Natural killer cell (primary cell): ENCODE measurements around the gene EMSY. TPM values are rescaled to one million over a fixed set of nuclear protein-coding genes. Genes with fewer than 3 reads are reported as not detected.

ENCODE experiments used
- ATAC-seq, 3 donors: fragments of 150-1000 bp in 2 of 3; fragments of 200-7000 bp in 1 of 3; cut with Tn5 transposase; 1 replicate in 1 of 3; 2 replicates in 2 of 3; pipeline ENCODE4 v1.10.0; 2021; ENCODE audit warnings: mild to moderate bottlenecking in 2 of 3, moderate library complexity in 2 of 3
- DNase-seq, 2 donors: peaks; one replicate each; pipeline versions ENCODE4 v3.0.0 to v3.0.0-alpha.2; 2013 to 2021; ENCODE audit warnings: mixed read lengths in 1 of 2
- H3K27ac ChIP-seq: one replicate; pipeline ENCODE4 v1.5.1; 2013; ENCODE audit warnings: mild to moderate bottlenecking, low read length
- H3K27me3 ChIP-seq: one replicate; pipeline ENCODE4 v1.6.1; 2013; ENCODE audit warnings: low read length; ENCODE audit not compliant: control insufficient read depth, insufficient read depth
- H3K36me3 ChIP-seq: one replicate; pipeline ENCODE4 v1.6.1; 2013; ENCODE audit warnings: low read length; ENCODE audit not compliant: control insufficient read depth, insufficient read depth
- H3K4me1 ChIP-seq: one replicate; pipeline ENCODE4 v1.6.1; 2013; ENCODE audit warnings: low read length; ENCODE audit not compliant: control insufficient read depth, insufficient read depth
- H3K4me3 ChIP-seq: one replicate; pipeline ENCODE4 v1.5.1; 2013; ENCODE audit warnings: low read length
- H3K9me3 ChIP-seq: one replicate; pipeline ENCODE4 v1.6.1; 2013; ENCODE audit warnings: low read length; ENCODE audit not compliant: control insufficient read depth, insufficient read depth
- H3K27ac Mint-ChIP-seq, 2 donors: one replicate each; pipeline ENCODE4 v1.8.0; 2022; ENCODE audit warnings: mild to moderate bottlenecking in 2 of 2, mixed read lengths in 2 of 2, moderate library complexity in 1 of 2
- H3K27me3 Mint-ChIP-seq, 2 donors: one replicate each; pipeline ENCODE4 v1.8.0; 2022; ENCODE audit warnings: low read depth in 2 of 2, mixed read lengths in 2 of 2
- H3K36me3 Mint-ChIP-seq: one replicate; pipeline ENCODE4 v1.8.0; 2022; ENCODE audit warnings: mixed read lengths
- H3K4me1 Mint-ChIP-seq, 2 donors: one replicate each; pipeline ENCODE4 v1.8.0; 2022; ENCODE audit warnings: mixed read lengths in 2 of 2
- H3K4me3 Mint-ChIP-seq: one replicate; pipeline ENCODE4 v1.8.0; 2022; ENCODE audit warnings: mild to moderate bottlenecking, moderate library complexity, mixed read lengths
- H3K9me3 Mint-ChIP-seq, 2 donors: one replicate each; pipeline ENCODE4 v1.8.0; 2022; ENCODE audit warnings: mixed read lengths in 2 of 2
- CTCF ChIP-seq: fragments of 200-600 bp; IDR thresholded peaks from one replicate; pipeline ENCODE4 v1.8.0; 2022; ENCODE audit warnings: antibody characterized with exemption
- WGBS: methylation state at CpG from one replicate; pipeline ENCODE4 v1.1.7; 2013; ENCODE audit warnings: missing lambda C conversion rate; ENCODE audit not compliant: insufficient coverage; 5-methylcytosine and 5-hydroxymethylcytosine counted together
- intact Hi-C: fragments of 100-400 bp; cut with micrococcal nuclease; formaldehyde crosslinking; loops from one replicate; pipeline ENCODE4 v1.14.2; 2022
- total RNA-seq, 4 donors: library from RNA; stranded (reverse); fragments of 120-200 nt in 1 of 4; gene quantifications; one replicate each; pipeline versions ENCODE4 v1.2.3 to v1.2.4, GENCODE V29; 2013 to 2022

EMSY gene
- total RNA-seq, 3 donors from 2014 or later (not counting 1 experiment from before 2014, with no cell fraction given), result 36.0 to 43.8 (median 39.4) TPM

DNA sequence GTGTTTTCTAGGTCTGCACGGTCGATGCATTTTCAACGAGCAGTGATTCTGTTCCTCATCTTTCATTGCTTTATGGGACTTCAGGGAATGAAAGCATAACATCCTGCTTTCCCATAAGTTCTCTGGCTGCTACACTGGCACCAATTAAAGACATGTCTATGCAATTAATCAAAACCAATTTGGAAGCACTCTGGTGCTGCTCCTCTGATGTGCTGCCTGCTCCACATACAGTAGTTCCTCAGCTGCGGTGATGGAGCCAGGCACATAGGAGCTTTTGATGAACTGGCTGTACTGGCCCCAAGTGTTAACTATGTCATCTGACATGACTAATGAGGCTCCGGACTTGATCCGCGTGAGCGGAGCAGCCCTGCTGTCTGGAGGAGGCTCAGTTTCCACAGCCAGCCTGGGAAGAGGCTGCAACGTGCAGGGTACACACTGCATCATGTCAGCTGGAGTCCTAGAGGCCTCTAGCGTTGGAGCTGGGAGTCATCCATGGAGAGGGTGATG is 33.9 kb upstream of the EMSY start:
- no peak overlapping the region for H3K4me3 Mint-ChIP-seq
- H3K36me3 ChIP-seq, result no peaks in the 10 kb centered on the region
- intact Hi-C loops, result no loop called here
- no peaks in the 10 kb centered on the region for H3K4me1 Mint-ChIP-seq
- H3K27me3 ChIP-seq, result no peaks in the 10 kb centered on the region
- 94% methylated on average over 10 of the region's 10 CpGs for WGBS
- no peak overlapping the region for H3K4me3 ChIP-seq
- ATAC-seq (no peak), DNase-seq (no peak)
- H3K27ac ChIP-seq, result no peak overlapping the region
- no peaks in the 10 kb centered on the region for H3K4me1 ChIP-seq
- no peak overlapping the region for H3K27ac Mint-ChIP-seq
- H3K9me3 ChIP-seq, result no peaks in the 10 kb centered on the region
- TF ChIP-seq CTCF, result no peak
- peaks cover 6 to 20% of the 10 kb centered on the region in 2 donors for H3K27me3 Mint-ChIP-seq
- no peaks in the 10 kb centered on the region for H3K9me3 Mint-ChIP-seq
- H3K36me3 Mint-ChIP-seq, result no peaks in the 10 kb centered on the region

GRCh38 chr11:76415073-76415472 is 29.7 kb upstream of the EMSY start:
- no peaks in the 10 kb centered on the region for H3K36me3 Mint-ChIP-seq
- no peak overlapping the region for H3K27ac Mint-ChIP-seq
- ATAC-seq (no peak), DNase-seq (peak in 1 of 2 donors; percentile 13)
- no peaks in the 10 kb centered on the region for H3K9me3 ChIP-seq
- H3K4me1 ChIP-seq, result no peaks in the 10 kb centered on the region
- no peak overlapping the region for H3K4me3 ChIP-seq
- H3K4me1 Mint-ChIP-seq, result no peaks in the 10 kb centered on the region
- H3K27me3 Mint-ChIP-seq, result peaks cover 9 to 28% of the 10 kb centered on the region in 2 donors
- intact Hi-C loops, result no loop called here
- TF ChIP-seq CTCF, result no peak
- H3K4me3 Mint-ChIP-seq, result no peak overlapping the region
- no peaks in the 10 kb centered on the region for H3K9me3 Mint-ChIP-seq
- H3K36me3 ChIP-seq, result no peaks in the 10 kb centered on the region
- H3K27me3 ChIP-seq, result no peaks in the 10 kb centered on the region
- H3K27ac ChIP-seq, result no peak overlapping the region

DNA sequence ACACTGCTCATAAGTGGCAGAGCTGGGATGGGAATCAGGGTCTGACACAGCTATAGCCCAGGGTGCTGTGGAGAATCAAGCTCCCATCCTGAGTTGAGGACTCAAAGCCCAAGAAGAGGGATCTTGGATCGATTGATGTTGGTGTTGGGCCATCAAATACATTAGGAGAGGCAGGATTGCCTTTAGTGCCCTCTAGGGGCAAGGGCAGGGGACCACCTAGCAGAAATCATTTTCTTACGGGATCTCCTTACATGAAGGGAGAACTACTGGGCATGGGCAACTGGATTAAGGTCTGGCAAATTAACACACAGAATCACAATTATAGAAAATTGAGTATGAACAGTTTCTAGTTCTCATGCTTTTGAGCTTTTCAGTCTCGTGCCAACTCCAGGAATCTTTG is 24.9 kb upstream of the EMSY start:
- Histone ChIP-seq H3K9me3 (no peaks in the 10 kb centered on the region), H3K27ac (no peak overlapping the region), H3K4me3 (no peak overlapping the region), H3K4me1 (no peaks in the 10 kb centered on the region), H3K36me3 (no peaks in the 10 kb centered on the region), H3K27me3 (no peaks in the 10 kb centered on the region)
- Mint-ChIP-seq H3K27me3 (peaks cover 7 to 8% of the 10 kb centered on the region in 2 donors), H3K9me3 (no peaks in the 10 kb centered on the region), H3K4me3 (no peak overlapping the region), H3K27ac (no peak overlapping the region), H3K36me3 (no peaks in the 10 kb centered on the region), H3K4me1 (no peaks in the 10 kb centered on the region)
- DNase-seq, result peak in 1 of 2 donors; percentile 31
- intact Hi-C loops, result no loop called here
- 42% methylated on average over 3 of the region's 3 CpGs for whole genome bisulfite sequencing
- peak; percentile 39 for TF ChIP-seq CTCF
- peak in 2 of 3 donors; percentile 36 to 57 for ATAC-seq

- intact Hi-C loops, result no loop called here
- no peak for TF ChIP-seq CTCF
- no peaks in the 10 kb centered on the region for H3K36me3 Mint-ChIP-seq
- Histone ChIP-seq H3K9me3 (no peaks in the 10 kb centered on the region), H3K27me3 (no peaks in the 10 kb centered on the region), H3K4me1 (no peaks in the 10 kb centered on the region), H3K36me3 (no peaks in the 10 kb centered on the region), H3K4me3 (no peak overlapping the region), H3K27ac (no peak overlapping the region)
- WGBS, result 57% methylated on average over 3 of the region's 3 CpGs
- H3K4me3 Mint-ChIP-seq, result no peak overlapping the region
- H3K9me3 Mint-ChIP-seq, result no peaks in the 10 kb centered on the region
- DNase-seq (no peak), ATAC-seq (no peak)
- H3K27me3 Mint-ChIP-seq, result peaks cover 0 to 11% of the 10 kb centered on the region in 2 donors
- H3K4me1 Mint-ChIP-seq, result no peaks in the 10 kb centered on the region
- H3K27ac Mint-ChIP-seq, result no peak overlapping the region
Measured at GRCh38 chr11:76424379-76424778, 20.4 kb upstream of the EMSY start.
